Prostate gland (tissue), 2 donors: Measurements from ENCODE around the gene AQP5.

Source experiments
- CTCF ChIP-seq, 4 experiments: fragments of 200-600 bp in 2 of 4; fragments of 450-650 bp in 2 of 4; sonication (generic) in 2 of 4; IDR thresholded peaks; 1 replicate in 3 of 4; 2 replicates in 1 of 4; pipeline ENCODE4 v1.5.1; 2016 to 2019; ENCODE audit warnings: antibody characterized with exemption in 4 of 4, mild to moderate bottlenecking in 2 of 4, moderate library complexity in 2 of 4
- POLR2AphosphoS5 ChIP-seq: sonication (generic); formaldehyde crosslinking; IDR thresholded peaks from one replicate; pipeline ENCODE4 v1.6.1; 2017; ENCODE audit warnings: antibody characterized with exemption

GRCh38 chr12:49939707-49940106, 22.0 kb upstream of the AQP5 start:
- TF ChIP-seq CTCF (IDR thresholded peaks at IDR 0.05), result no peak
- no peak for TF ChIP-seq POLR2AphosphoS5
